GM08714 (cell line): ENCODE data around the gene KIAA1217.
A peak's percentile ranks its signal among the peaks of the same experiment; 100 is the strongest.

Experiments used
- H3K4me3 ChIP-seq: fragments of 200-500 bp; sonication (Bioruptor generic); 2 replicates; pipeline ENCODE4 v1.5.1; 2014; ENCODE audit warnings: mild to moderate bottlenecking, low read length, inconsistent platforms
- ZNF274 ChIP-seq: IDR thresholded peaks from 2 replicates; pipeline ENCODE4 v1.6.1; 2012; ENCODE audit warnings: mild to moderate bottlenecking, low read depth, low read length

The KIAA1217 gene

GRCh38 chr10:24219963-24220362, 11.0 kb downstream of the KIAA1217 start:
- TF ChIP-seq ZNF274, result no peak

GRCh38 chr10:24223341-24223740, 14.4 kb downstream of the KIAA1217 start:
- no peak for TF ChIP-seq ZNF274
- no peak overlapping the region for H3K4me3 ChIP-seq

More at GRCh38 chr10:24219963-24220362, 11.0 kb downstream of the KIAA1217 start:
- no peak overlapping the region for H3K4me3 ChIP-seq

- H3K4me3 ChIP-seq, result no peak overlapping the region
- no peak for TF ChIP-seq ZNF274
Measured at GRCh38 chr10:24223953-24224352, 15.0 kb downstream of the KIAA1217 start.

- no peak overlapping the region for H3K4me3 ChIP-seq
- no peak for TF ChIP-seq ZNF274
Measured at GRCh38 chr10:24228642-24229041, 19.7 kb downstream of the KIAA1217 start.

GRCh38 chr10:24229909-24230308, 21.0 kb downstream of the KIAA1217 start:
- no peak for TF ChIP-seq ZNF274
- H3K4me3 ChIP-seq, result no peak overlapping the region

- H3K4me3 ChIP-seq, result no peak overlapping the region
- no peak for TF ChIP-seq ZNF274
Measured at GRCh38 chr10:24231200-24231599, 22.3 kb downstream of the KIAA1217 start.

GRCh38 chr10:24234784-24235183, 25.8 kb downstream of the KIAA1217 start:
- H3K4me3 ChIP-seq, result no peak overlapping the region
- no peak for TF ChIP-seq ZNF274

- no peak overlapping the region for H3K4me3 ChIP-seq
- TF ChIP-seq ZNF274, result no peak
Measured at GRCh38 chr10:24235471-24235870, 26.5 kb downstream of the KIAA1217 start.

GRCh38 chr10:24237801-24238395, 29.0 kb downstream of the KIAA1217 start:
- no peak for TF ChIP-seq ZNF274
- H3K4me3 ChIP-seq, result no peak overlapping the region

- peak overlapping the region; percentile 25; the same call in 1 of the 2 replicates for H3K4me3 ChIP-seq
- TF ChIP-seq ZNF274, result no peak
Measured at GRCh38 chr10:24238519-24239247, 29.7 kb downstream of the KIAA1217 start.

GRCh38 chr10:24239289-24240040, 30.5 kb downstream of the KIAA1217 start:
- H3K4me3 ChIP-seq, result peak overlapping the region; percentile 25; the same call in 1 of the 2 replicates
- no peak for TF ChIP-seq ZNF274

- TF ChIP-seq ZNF274, result no peak
- no peak overlapping the region for H3K4me3 ChIP-seq
Measured at GRCh38 chr10:24240041-24240751, 31.3 kb downstream of the KIAA1217 start.

GRCh38 chr10:24241536-24242040, 32.6 kb downstream of the KIAA1217 start:
- no peak overlapping the region for H3K4me3 ChIP-seq
- TF ChIP-seq ZNF274, result no peak

GRCh38 chr10:24242562-24242961, 33.6 kb downstream of the KIAA1217 start:
- no peak for TF ChIP-seq ZNF274
- H3K4me3 ChIP-seq, result no peak overlapping the region
